Vagina (tissue), 2 donors: ENCODE data around the gene PAQR7.

Experiments used
- POLR2AphosphoS5 ChIP-seq, 2 donors: sonication (generic); formaldehyde crosslinking; IDR thresholded peaks; one replicate each; pipeline ENCODE4 v1.9.0; 2017; ENCODE audit warnings: antibody characterized with exemption in 2 of 2, mild to moderate bottlenecking in 2 of 2, low read depth in 1 of 2; ENCODE audit not compliant: insufficient read depth in 1 of 2
- TF ChIP-seq, protein P1 (sequence below), 3 experiments: fragments of 450-650 bp in 2 of 3; fragments of 200-600 bp in 1 of 3; sonication (generic) in 1 of 3; IDR thresholded peaks; one replicate each; pipeline ENCODE4 v1.5.1; 2017 to 2019; ENCODE audit warnings: antibody characterized with exemption in 3 of 3, mild to moderate bottlenecking in 2 of 3, moderate library complexity in 2 of 3

DNA sequence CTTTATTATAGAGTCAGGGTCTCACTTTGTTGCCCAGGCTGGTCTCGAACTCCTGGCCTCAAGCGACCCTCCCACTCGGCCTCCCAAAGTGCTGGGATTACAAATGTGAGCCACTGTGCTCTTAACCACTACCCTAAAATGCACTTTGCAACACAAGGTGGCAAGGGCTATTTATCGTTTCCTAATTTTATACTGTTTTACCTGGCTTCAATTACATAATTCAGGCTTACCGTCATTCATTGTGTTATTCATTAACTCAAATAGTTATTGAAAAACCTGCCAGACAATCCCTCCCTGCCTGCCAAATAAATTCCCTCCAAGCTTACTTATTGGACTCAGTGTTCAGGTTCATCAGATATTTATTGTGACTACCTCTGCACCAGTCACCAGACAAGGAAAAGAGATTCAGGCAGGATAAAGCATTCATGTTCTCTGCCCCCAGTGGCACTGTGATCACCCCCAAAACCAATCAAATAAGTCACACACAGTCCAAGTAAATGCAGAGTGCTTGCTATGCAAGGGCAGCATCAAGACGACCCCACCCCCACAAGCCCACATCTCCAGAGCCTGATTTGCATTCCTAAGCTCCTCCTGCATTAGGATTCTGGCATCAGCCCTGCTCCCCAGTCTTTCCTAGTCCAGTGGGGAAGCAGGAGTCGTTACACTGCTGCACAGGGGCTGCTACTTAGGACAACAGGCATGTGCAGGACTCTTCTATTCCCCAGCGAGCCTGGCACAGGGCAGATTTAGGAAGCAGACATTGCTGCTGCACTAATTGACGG, 8.1 kb downstream of the PAQR7 start:
- TF ChIP-seq, protein P1, sequence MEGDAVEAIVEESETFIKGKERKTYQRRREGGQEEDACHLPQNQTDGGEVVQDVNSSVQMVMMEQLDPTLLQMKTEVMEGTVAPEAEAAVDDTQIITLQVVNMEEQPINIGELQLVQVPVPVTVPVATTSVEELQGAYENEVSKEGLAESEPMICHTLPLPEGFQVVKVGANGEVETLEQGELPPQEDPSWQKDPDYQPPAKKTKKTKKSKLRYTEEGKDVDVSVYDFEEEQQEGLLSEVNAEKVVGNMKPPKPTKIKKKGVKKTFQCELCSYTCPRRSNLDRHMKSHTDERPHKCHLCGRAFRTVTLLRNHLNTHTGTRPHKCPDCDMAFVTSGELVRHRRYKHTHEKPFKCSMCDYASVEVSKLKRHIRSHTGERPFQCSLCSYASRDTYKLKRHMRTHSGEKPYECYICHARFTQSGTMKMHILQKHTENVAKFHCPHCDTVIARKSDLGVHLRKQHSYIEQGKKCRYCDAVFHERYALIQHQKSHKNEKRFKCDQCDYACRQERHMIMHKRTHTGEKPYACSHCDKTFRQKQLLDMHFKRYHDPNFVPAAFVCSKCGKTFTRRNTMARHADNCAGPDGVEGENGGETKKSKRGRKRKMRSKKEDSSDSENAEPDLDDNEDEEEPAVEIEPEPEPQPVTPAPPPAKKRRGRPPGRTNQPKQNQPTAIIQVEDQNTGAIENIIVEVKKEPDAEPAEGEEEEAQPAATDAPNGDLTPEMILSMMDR (IDR thresholded peaks at IDR 0.05), result no peak
- peak in 1 of 2 donors; percentile 16 for TF ChIP-seq POLR2AphosphoS5 (IDR thresholded peaks at IDR 0.05; ENCODE audit: insufficient read depth in 1 of 2, low read depth in 1 of 2)
